Ecto neural progenitor cell (in vitro differentiated cells): ENCODE measurements around the gene EEF1A1.

Experiments
- DNase-seq: peaks from one replicate; pipeline ENCODE4 v3.0.0-alpha.2; 2018; ENCODE audit warnings: low spot score

EEF1A1 gene

GRCh38 chr6:73505142-73505541 is 15.7 kb downstream of the EEF1A1 start:
- no peak for DNase-seq

GRCh38 chr6:73504160-73504559 is 16.7 kb downstream of the EEF1A1 start:
- DNase-seq: no peak

- no peak for DNase-seq
These were observed 17.6 kb downstream of the EEF1A1 start for GRCh38 chr6:73503027-73503772.

DNA sequence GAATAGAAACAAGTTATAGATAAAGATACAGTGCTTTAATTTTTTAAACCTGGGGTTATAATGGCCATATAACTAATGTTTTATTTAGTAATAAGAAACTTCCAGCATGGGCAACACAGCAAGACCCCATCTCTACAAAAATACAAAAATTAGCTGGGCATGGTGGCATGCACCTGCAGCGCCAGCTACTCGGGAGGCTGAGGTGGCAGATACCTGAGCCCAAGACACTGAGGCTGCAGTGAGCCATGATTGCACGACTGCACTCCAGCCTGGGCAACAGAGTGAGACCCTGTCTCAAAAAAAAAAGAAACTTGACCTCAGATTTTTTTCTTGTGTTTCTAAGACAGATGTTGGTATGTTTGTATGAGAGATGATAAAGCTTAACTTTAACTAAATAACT is 22.9 kb downstream of the EEF1A1 start:
- no peak for DNase-seq

- no peak for DNase-seq
These were observed 29.5 kb downstream of the EEF1A1 start for GRCh38 chr6:73491377-73491776.

- no peak for DNase-seq
These were observed 33.4 kb downstream of the EEF1A1 start for GRCh38 chr6:73487473-73487872.

DNA sequence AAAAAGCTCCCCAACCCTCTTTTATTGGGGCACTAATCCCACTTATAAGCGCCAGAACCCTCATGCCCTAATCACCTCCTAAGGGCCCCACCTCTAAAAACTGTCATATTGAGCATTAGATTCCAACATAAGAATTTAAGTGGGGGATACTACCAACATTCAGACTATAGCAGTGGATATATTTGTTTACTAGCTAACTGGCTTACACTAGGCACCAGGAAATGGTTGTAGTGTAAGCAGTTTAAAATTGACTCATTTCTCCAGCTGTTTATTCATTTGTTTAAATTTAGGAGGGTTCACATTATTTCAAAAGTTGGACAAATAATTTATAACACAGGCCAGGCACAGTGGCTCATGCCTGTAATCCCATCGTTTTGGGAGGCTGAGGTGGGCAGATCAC is 36.4 kb downstream of the EEF1A1 start:
- no peak for DNase-seq

DNA sequence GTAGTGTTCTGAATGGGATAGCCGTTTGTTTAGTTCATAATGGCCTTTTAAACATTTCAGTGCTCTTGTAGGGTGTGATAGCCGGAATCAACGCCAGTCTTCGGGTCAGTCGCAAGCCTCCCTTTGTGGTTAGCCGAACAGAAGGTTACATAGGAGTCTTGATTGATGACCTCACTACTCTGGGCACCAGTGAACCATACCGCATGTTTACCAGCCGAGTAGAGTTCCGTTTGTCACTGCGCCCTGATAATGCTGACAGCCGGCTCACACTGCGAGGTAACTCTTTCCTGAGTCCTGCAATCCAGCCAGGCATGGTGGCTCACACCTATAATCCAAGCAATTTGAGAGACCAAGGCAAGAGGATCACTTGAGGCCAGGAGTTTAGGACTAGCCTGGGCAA is 38.9 kb downstream of the EEF1A1 start:
- DNase-seq: no peak

- DNase-seq: no peak
These were observed 43.4 kb downstream of the EEF1A1 start for GRCh38 chr6:73477407-73477806.

GRCh38 chr6:73476723-73477122 is 44.1 kb downstream of the EEF1A1 start:
- no peak for DNase-seq

GRCh38 chr6:73471686-73472290 is 49.0 kb downstream of the EEF1A1 start:
- no peak for DNase-seq
